NCI-H1092 (cell line): ENCODE results near the gene ADGRB3.
"Not testable (repeated sequence)": the region's sequence is repeated elsewhere in the genome, so short reads cannot be mapped to it uniquely, and the experiment has no call there.

Experiments used
- DNase-seq: peaks from one replicate; lab custom pipeline; 2025; lab: John Stamatoyannopoulos, UW

Gene ADGRB3

DNA sequence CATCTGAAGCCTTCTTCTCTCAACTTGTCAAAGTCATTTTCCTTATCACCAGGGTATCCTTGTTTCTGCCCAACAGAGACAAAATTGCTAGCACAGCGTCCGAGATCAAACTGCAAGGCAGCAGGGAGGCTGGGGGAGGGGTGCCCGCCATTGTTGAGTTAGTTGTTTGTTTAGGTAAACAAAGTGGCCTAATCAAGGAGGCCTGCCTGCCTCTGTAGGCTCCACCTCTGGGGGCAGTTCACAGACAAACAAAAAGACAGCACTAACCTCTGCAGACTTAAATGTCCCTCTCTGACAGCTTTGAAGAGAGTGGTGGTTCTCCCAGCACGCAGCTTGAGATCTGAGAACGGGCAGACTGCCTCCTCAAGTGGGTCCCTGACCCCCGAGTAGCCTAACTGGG is 155.0 kb downstream of the ADGRB3 start:
- DNase-seq: not testable (repeated sequence)

- DNase-seq: not testable (repeated sequence)
These were observed 179.9 kb downstream of the ADGRB3 start for GRCh38 chr6:68814976-68815375.

DNA sequence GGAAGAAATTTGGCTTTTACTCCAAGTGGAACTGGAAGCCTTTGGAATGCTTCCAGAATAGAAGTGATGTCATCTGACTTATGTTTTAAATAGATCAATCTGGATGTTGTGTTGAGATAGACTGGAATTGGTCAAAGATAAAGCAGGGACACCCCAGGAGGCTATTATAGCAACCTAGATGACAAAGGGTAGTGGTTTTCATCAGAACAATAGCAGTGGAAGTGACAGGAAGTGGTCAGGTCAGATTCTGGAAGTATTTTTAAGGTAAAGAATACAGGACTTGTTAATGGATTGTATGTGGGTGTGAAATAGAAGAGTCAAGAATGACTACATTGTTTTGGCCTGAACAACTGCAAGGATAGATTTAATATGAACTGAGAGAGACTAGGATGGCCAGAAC is 191.4 kb downstream of the ADGRB3 start:
- DNase-seq: no peak

GRCh38 chr6:68834551-68834950 is 199.5 kb downstream of the ADGRB3 start:
- no peak for DNase-seq

DNA sequence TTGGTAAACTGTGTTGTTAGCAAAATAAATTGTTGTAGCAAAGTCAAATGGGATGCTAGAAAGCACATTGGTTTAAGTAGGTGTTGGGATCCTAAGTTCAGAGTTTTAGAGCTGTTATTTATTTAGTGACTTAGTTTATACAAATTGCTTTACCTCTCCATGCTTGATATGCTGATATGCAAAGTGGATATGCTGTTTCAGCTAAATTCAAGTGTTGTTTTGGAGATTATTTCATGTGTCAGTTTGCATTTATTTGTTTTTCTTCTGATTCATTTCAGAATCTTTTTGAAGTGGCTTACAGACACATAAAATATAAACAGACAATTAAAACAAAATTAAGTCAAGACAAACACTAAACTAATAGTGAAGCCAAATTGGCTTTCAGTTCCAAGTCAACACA is 203.5 kb downstream of the ADGRB3 start:
- DNase-seq: no peak

DNA sequence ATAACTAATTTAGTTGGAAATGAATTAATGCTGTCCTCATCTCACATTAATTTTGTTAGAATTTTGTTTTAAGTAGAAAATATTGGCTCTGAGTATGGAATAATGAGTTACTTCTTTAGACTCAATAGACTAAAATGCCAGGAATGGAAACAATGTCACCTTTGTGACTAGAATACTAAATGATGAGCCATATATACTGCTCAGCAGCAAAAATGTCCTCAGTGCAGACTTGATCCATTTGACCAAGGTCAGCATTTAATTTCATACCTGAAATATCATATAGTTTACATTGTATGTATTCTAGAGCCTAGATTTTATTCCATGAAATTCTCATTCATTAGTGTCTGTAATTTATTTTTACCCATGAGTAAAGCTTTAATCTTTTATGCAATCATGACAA is 217.7 kb downstream of the ADGRB3 start:
- DNase-seq: no peak

DNA sequence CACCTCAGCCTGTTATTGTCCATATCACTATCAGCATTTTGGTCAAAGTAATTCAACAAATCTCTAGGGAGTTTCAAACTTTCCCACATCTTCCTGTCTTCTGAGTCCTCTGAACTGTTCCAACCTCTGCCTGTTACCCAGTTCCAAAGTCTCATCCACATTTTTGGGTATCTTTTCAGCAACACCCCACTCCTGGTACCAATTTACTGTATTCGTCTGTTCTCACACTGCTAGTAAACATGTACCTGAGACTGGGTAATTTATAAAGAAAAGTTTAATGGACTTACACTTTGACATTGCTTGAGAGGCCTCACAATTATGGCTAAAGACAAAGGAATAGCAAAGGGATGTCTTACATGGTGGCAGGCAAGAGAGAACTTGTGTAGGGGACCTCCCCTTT is 224.2 kb downstream of the ADGRB3 start:
- DNase-seq: no peak

- DNase-seq: no peak
These were observed 233.6 kb downstream of the ADGRB3 start for GRCh38 chr6:68868646-68869045.

- no peak for DNase-seq
These were observed 238.2 kb downstream of the ADGRB3 start for GRCh38 chr6:68873236-68873635.

GRCh38 chr6:68874747-68875146 is 239.7 kb downstream of the ADGRB3 start:
- no peak for DNase-seq

DNA sequence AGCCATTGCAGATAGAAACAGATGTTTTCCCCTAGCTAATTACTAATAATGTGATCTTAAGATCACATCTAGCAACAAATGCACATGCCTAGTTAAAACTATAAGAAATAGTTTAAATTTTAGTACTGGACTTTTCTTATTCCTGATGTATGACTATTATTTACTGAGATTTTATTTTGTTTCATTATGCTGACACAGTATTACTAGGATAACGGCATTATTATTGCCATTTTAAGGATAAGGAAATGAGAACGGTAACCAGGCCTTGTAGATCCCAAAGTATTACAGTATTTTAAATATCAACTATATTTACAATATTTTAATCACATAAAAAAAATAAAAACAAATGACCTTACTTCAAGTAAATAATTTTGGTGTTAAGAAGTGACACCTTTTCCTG is 240.3 kb downstream of the ADGRB3 start:
- no peak for DNase-seq

- DNase-seq: no peak
These were observed 241.9 kb downstream of the ADGRB3 start for GRCh38 chr6:68876792-68877493.

GRCh38 chr6:68880050-68880813 is 245.2 kb downstream of the ADGRB3 start:
- no peak for DNase-seq

DNA sequence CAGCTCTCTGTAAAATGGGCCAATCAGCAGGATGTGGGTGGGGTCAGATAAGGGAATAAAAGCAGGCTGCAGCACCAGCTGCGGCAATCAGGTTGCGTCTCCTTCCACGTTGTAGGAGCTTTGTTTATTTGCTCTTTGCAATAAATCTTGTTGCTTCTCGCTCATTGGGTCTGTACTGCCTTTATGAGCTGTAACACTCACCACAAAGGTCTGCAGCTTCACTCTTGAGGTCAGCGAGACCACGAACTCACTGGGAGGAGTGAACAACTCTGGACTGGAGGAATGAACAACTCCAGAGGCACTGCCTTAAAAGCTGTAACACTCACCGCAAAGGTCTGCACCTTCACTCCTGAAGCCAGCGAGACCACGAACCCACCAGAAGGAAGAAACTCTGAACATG is 248.2 kb downstream of the ADGRB3 start:
- not testable (repeated sequence) for DNase-seq

GRCh38 chr6:68891419-68891818 is 256.3 kb downstream of the ADGRB3 start:
- DNase-seq: no peak

GRCh38 chr6:68892452-68892851 is 257.4 kb downstream of the ADGRB3 start:
- DNase-seq: no peak

GRCh38 chr6:68895929-68896328 is 260.8 kb downstream of the ADGRB3 start:
- DNase-seq: no peak

DNA sequence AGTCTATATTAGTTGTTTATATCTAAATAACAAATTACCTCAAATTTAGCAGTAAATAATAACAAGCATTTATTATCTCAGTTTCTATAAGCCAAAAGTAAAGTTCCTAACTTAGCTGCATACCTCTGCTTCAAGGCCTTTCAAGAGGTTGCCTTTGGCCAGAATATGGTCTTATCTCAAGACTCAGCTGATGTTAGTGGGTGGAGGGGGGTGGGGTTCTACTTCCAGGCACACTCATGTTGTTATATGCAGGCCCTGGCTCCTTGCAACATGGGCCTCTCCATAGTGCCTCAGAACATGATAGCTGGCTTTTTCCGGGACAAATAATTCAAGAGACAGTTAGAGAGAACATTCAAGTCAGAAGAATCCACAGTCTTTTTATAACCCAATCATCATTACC is 266.0 kb downstream of the ADGRB3 start:
- DNase-seq: no peak

GRCh38 chr6:68911334-68911733 is 276.3 kb downstream of the ADGRB3 start:
- no peak for DNase-seq

DNA sequence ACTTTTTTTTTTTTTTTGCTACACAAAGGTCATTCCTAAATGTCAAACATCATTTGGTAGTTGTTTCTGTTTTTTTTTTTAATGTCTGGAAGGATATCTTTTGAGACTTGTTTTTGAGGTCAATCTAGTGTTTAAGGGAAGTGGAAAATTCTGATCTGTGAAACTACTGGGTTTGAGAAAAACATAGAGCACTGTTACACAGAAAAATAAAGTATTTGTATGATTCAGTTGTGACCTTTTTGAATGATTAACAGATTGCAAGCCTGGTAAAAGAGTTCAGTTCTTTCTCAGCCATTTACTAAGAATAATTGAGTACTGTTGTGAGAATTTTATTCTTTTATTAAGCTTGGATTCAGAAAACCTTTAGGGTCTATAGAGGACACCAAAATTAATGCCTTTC is 276.7 kb downstream of the ADGRB3 start:
- DNase-seq: no peak

- DNase-seq: not testable (repeated sequence)
These were observed 277.7 kb downstream of the ADGRB3 start for GRCh38 chr6:68912805-68913204.

- DNase-seq: no peak
These were observed 280.5 kb downstream of the ADGRB3 start for GRCh38 chr6:68915586-68915985.

DNA sequence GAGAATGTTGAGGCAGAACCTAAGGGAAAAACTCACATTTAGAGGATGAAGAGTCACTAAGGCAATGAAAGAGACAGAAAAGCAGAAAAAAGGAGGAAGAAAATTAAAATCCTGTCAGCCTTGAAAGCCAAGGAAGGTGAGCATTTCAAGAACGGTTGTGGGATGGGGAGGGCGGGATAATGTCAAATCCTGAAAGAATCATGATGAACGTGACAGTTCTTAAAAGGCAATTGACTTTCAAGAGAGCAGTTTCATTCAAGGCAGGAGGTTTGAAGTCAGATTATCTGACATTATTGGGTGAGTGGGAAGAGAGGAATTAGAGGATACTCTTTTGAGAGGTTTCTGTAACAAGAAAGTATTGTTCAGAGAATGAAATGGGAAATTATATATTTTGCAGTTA is 284.5 kb downstream of the ADGRB3 start:
- DNase-seq: no peak

- no peak for DNase-seq
These were observed 306.3 kb downstream of the ADGRB3 start for GRCh38 chr6:68941345-68941744.
